Nucleus accumbens (tissue), 56 donors: ENCODE measurements around the gene RPTOR.

Experiments
- DNase-seq, 56 donors: peaks; one replicate each; lab custom pipeline; 2025; lab: John Stamatoyannopoulos, UW

RPTOR gene

DNA sequence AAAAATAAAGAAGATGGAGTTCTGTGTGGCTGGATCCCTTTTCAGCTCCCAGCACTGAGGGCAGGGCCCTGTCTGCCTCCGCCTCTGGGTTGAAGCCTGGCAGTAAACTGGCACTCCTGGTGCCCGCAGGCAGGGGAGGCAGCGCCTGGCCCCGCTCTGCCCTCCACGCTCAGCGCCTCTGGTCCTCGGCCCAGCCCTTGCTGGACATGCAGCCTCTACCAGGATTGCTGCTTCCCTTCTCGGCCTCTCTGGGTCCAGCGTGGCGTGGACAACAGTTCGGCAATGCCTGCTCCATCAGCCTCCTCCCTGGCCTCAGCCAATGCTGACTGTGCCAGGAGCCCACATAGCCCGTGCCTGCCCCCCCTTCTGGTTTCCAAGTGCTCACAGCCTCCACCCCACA lies 362.6 kb downstream of the RPTOR start:
- no peak for DNase-seq

DNA sequence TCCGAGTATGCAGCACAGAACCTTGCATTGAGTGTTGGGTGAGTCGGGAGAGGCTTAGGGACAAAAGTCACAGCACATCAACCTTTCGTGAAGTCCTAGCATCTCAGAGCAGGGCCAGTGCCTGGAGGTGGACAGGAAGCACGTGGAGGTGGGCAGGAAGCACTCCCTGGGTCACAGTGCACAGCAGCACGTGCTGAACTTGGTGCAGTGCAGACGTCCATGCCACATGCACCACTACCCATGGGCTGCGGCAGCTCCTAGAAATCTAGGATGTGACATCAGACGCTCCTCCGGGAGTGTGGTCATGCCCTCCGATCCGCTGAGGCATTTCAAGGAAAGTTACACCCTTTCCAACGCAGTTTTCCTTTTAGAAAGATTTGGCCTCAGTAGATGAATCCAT lies 363.6 kb downstream of the RPTOR start:
- DNase-seq: no peak

DNA sequence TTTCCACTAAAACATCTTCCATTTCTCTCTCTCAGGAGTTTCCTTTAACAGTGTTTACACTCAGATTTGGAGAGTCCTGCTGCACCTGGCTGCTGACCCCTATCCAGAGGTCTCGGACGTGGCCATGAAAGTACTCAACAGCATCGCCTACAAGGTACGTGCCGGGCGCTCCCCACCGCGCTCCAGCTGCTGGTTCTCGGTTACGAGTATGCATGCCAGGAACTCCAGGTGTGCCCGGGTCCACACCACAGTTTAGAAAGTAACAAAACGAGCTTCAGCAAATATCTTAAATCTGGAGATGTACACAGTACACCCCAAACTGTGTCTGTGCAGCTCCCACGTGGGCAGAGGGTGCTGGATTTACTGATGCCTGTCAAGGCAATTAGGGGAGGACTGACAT lies 364.1 kb downstream of the RPTOR start:
- DNase-seq: no peak

DNA sequence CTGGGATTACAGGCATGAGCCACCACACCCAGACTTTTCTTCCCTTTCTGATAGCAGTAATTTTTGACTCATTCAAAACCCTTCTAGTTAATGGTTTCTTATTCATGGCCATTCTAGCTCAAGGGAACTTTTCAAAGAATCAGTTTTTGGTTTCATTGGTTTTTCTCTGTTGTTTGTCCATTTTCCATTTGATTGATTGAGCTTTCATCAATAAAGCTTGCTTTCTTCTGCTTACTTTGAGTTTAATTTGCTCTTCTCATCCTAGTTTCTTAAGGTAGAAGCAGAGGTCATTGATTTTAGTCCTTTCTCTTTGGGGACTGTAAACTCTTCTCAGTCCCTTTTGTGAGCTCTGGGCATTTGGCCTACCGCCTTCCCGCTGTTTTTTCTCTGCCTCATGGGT lies 365.0 kb downstream of the RPTOR start:
- no peak for DNase-seq

DNA sequence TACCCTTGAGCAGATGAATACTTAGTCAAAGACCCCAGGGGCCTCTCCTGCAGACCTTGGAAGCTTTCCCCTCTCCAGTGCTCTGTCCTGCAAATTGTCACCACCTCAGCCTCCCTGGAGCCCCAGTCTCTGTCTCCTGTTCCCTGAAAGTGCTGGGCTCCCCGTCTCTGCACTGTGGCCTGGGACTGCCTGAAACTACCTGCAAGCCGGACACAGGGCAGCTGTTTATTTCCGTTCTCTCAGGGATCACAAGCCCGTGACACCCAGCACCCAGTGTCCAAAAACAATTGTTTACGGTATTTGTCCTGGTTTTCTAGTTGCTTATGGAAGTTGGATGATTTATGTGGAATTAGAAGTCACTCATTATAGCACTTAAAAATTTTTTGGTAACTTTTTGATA lies 365.4 kb downstream of the RPTOR start:
- no peak for DNase-seq

DNA sequence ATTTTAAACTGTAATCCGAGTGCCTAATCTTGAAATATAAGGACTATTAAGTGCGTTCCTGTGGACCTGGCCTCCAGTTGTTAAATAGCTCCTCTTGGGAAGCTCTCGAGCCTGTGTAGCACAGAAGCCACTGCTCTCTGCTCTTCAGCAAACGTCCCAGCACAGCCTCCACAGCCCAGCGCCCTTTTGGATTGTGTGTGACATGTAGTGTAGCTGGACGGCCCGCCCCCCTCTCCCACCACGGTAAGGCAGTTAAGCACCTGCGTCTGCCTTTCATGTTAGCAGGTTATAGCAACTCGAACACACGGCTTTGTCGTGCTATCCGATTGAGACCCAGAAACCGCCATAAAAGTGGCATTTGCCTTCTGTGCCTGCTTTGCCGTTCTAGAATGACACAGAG lies 367.8 kb downstream of the RPTOR start:
- DNase-seq: no peak

DNA sequence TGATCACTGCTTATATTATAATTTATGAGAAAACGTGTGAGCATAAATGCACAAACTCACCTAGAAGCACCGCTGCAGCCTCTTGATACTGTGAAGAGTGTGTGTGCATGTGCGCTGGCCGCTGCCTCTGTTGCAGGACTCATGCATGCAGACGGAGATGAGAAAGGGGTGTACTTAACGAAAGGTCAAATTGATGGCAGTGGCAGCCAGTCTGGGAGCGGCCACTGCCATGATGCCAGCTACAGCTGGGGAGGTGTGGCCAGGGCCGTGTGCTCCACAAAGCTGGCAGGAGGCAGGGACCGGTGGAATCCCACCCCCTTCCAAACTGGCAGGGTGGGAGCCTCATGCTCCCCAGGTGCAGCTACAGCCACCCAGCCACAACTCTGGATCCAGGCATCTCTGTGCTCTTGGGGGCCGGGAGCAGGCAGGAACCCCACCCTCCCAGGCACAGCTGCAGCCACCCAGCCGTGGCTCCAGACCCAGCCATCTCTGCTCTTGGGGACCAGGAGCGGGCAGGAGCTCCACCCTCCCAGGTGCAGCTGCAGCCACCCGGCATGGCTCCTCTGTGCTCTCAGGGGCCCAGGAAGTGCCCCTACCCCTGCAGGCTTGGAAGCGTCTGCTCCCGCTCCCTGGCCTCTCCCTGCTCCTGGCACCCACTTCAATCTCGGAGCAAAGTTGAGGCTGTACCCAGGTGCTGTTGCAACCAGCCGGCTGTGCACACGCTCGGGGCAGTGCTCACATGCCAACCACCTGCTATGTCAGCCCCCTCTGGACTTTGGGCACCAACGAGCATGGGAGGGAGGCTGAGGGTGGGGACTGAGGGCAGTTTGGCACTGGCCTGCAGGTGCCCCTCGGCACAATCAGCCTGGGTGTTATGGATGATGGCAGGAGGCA lies 369.5 kb downstream of the RPTOR start:
- no peak for DNase-seq

DNA sequence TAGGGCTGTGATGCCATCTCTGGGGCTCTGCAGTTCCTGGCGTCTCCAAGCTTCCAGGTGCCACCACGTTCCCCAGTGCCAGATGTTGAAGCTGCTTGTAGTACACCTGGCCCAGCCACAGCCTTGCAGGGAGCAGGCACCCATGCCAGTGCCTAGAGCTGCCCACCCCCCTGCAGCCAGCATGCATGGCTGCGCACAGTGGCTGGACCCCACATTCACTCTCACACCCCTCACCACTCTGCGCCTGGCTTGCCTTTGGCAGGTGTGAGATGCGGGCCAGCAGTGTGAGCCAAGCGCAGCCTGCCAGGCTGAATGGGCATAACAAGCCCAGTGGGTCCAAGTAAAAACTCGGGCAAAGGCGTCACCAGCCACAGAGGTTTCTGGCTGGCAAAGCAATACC lies 371.6 kb downstream of the RPTOR start:
- no peak for DNase-seq

DNA sequence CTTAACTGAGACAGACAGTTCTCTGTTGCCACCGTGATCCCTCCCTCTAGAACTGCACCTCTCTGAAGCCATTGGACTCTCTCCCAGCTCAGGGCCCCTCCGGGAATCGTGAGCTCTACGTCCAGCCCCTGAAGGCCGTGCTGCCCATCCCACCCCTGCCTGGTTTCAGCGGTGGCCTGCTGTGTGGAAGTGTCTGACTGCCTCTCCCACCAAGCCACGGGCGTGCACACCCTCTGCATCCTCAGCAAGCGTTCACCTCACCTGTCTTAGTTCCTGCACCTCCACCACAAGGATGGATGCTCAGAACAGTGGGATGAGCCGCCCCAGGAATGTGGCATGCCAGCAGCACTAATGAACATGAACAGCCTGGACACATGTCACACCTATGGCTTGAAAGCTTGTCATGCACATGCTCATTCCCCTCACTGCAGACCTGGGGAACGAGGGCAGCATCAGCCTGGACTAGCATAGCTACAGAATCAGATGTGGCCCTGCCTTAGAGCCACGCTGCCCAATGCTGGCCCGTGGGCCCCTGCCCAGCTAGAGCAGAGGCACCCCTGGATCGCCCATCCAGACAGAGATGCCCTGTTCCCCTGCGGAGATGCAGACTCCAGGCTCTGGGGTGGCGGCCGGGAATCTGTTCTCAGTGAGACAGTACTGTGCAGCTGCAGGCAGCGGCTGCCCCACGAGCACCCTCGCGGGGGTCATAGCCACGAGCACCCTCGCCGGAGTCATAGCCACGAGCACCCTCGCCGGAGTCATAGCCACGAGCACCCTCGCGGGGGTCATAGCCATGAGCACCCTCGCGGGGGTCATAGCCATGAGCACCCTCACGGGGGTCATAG lies 373.3 kb downstream of the RPTOR start:
- no peak for DNase-seq

DNA sequence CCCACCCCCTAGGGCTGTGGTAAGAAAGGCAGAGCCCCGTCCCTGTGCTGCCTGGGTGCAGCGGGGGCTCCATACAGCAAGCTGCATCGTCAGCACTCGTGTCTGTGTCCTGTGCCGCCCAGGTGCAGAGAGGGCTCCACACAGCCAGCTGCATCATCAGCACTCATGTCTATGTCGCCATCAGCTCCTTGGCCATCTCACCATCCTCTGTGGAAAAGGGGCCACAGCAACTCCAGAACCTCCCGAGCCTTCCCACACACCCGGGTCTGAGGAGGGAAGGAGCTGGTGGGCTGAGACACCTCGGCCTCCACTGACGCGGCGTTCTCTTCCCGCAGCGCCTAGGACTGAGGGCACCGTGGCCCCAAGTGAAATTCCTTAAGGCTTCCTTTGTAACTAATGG lies 374.1 kb downstream of the RPTOR start:
- DNase-seq: no peak

DNA sequence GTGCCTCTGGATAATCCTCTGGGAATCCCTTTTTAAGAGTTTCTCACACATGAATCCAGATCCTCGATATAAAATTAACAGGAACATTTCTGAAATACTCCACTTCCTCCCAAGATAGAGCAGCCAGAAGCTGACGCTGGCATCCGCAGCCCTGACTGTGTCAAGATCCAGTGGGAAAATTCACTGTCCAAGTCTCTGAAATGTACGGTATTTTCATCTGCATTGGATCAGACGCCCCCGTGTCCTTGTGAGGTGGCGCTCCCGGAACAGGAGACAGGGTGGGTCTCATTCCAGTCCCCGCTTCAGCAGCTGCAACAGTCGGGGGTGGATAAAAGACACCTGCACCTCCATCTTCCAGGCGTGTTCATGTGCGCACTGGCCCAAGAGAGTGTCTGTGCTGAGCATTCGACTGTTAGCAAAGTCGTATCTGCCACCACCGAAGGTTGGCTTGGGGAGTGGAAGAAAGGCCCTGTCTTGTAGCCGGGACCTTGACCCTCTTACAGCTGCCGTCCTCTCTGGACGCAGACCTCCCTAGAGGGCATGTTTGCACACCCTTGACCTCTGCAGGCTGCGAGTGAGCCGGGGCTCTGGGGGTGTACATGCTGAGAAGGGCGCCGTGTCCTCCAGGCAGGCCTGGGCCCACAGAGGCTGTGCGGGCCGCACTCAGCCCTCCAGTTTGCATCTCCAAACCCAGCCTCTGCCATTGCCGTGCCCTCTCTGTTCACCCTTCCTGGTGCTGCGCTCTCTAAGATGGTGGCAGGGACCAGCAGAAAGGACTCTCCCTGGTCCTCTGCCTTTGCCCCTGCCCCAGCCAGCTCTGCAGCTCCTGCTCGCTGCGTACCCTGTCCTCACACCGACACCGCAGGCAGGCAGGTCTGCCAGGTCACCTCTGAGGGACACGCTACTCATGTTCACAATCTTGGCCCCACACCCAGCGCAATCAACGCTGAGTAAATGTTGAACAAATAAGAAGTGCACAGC lies 375.0 kb downstream of the RPTOR start:
- peak in 1 of 56 donors; percentile 8 for DNase-seq

DNA sequence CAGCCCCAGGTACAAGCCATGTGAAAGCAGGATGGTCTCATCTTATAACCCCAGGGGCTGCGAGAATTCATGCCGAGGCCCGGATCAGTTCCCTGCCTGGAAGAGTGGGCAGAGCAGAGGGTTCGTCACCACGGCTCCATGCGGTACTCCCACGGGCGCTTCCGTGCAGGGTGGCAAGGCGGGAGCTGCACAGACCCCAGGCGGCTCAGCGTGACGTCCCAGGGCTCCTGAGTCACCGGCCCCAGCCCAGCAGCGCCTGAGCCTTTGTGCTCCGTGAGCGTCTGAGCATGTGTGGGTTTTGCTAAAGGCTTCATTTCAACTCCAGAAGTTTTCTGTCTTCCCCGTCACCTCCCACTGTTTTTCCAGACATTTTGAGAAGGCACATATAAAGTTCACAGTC lies 375.8 kb downstream of the RPTOR start:
- DNase-seq: peak in 32 of 56 donors; percentile 19 to 85 (median 55)

DNA sequence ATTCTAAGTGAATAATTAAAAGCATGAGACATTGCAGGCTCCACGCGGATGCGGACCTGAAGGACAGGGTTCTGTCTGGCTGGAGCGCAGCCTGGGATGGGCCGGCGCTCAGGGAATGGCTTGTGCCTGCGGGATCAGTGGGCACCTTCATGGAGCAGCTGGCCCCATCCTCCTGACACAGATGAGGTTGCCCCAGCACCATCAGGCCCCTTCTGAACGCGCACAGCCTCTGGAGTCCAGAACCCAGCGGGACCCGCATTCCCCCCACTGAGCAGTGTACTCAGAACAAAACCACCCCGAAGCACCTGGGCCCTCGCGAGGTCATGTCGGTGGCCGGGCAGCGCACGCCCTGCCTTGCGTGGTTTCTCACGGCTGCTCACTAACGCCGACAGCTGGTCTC lies 376.5 kb downstream of the RPTOR start:
- no peak for DNase-seq

DNA sequence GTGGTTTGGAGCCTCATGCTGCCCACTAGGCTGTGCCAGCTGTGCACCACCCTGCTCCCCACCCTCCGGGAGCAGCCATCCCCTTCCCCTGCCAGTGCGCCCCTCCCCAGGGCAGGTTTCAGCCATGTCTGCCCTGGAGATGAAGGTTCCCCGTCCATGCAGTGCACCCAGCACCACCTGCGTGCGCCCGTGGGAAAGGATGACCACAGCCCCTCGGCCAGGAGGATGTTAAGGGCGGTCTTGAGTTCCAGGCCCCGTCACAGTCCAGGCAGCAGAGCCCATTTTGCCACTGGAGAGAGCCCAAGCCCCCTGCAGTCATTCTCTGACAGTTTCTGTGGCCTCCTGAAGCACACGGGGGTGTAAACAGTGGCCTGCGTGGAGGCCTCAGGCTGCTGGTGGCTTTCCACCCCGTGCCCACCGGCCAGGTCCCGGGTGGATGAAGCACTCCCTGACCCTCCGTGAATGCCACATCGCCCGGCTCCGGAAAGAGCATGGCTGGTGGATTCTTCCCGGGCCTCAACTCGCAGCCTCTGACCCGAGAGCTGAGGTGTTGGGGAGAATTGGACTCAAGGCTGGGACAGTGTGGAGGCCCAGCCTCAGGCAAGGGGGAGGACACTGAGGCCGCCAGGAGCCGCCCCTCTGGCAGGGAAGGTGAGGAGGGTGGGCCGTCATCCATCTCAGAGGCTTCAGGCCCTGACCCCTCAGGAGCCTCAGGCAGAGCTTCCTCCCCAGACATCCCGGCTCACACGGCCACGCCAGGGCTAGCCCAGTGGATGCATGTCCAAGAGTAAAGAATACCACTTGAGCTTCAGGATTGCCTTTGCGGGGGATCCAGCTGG lies 377.3 kb downstream of the RPTOR start:
- DNase-seq: no peak

DNA sequence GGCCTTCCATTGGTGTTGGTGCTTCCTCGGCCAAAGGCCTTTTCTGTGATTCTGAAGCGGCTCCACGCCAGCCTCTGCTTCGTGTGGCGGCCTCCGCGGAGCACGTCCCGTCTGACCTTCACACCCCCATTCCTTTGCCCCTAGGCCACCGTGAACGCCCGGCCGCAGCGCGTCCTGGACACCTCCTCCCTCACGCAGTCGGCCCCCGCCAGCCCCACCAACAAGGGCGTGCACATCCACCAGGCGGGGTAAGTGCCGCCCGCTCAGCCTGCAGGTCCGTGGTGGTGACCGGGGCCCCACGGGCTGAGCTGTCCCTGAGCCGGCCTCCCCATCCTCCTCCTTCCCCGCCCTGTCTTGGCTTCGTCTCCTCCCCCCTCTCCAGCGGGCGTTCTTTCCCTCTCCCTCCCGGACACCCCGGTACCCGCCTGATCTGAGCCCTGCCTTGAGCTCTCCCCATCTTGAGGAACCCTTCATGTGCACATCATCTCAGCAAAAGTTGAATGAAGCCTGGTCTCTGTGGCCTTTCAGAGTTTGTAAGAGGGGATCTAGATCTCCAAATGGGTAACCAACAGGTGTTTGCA lies 378.0 kb downstream of the RPTOR start:
- no peak for DNase-seq

DNA sequence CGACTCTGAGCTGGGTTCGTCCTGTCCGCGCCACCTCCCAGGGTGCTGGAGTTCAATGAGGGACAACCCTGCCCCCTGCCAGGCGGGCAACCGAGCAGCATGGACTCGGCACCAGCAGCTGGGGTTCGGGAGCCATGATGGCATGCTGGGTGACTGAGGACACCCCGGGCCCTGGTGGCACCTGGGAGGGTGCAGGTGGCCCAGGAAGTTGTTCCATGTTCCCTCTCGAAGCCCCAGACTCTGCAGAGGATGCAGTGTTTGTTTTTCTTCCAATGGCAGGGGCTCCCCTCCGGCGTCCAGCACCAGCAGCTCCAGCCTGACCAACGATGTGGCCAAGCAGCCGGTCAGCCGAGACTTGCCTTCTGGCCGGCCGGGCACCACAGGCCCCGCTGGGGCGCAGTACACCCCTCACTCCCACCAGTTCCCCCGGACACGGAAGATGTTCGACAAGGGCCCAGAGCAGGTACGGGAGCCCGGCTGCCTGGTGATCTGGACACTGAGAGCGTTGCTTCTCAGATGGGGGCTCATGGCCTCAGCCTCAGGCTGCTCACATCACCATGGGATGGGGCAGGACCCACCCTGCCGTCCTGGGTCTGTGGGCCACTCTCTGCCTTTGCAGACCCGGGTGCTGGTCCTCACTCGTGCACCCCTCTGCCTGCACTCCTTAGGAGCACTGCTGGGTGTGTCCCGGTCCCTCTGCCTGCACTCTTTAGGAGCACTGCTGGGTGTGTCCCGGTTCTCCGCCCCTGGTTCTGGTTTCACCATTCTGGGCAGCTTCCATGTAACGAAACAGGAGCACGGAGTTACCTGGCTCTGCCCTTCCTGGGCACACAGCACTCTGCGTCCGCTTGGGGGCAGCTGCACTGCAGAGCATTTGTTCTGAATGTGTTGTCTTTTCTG lies 378.8 kb downstream of the RPTOR start:
- no peak for DNase-seq

DNA sequence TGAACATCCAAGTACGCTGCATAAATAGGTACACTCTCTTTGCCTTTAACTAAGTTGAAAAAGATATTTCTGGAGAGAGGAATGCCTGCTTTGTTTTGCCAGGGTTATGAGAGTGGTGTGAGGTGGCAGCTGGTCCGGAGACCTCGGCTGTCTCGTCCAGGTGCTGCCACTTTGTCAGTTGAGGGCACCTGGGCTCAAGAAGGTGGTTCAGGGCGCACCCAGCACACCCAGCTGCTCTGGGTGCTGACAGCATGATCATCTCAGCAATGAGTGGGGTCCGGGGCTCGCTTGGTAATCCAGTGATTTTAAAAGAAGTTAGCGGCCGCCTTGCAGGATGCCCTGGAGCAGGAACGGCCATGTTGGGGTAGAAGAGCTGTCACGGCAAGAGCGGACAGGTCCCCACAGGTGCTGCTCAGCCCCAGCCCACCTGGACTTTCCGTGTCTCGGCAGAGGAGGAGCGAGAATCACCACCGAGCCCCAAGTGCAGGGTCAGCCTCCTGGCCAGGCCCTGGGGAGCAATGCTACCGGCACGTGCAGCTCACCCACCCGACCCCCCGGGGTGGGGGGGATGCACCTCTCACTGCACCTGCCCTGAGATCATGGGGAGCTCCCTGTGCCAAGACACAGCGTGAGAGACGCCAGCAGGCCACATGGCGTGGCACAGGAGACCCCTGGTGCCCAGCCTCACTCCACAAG lies 379.6 kb downstream of the RPTOR start:
- DNase-seq: no peak
